PC-3 (cell line): ENCODE results near the gene NLRP9. TPM values are rescaled to one million over a fixed set of nuclear protein-coding genes. Genes with fewer than 3 reads are reported as not detected.

Source experiments
- ATAC-seq: fragments of 200-7000 bp; cut with Tn5 transposase; 2 replicates; pipeline ENCODE4 v1.9.1; 2020; ENCODE audit warnings: mild to moderate bottlenecking, moderate library complexity
- BruUV-seq: library from RNA; stranded (reverse); fragments of 400-500 nt; replicated peaks from 2 replicates; lab custom pipeline; 2021; lab: Mats Ljungman, UMichigan
- CTCF ChIA-PET: fragments of 300-600 bp; sonication (Branson Sonifier 250); formaldehyde crosslinking; loops from one replicate; lab custom pipeline; 2022; ENCODE audit warnings: antibody characterized with exemption; lab: Charles Lee
- POLR2A ChIA-PET: fragments of 300-600 bp; sonication (Branson Sonifier 250); formaldehyde crosslinking; loops from one replicate; lab custom pipeline; 2022; ENCODE audit warnings: antibody characterized with exemption; ENCODE audit not compliant: unreplicated experiment; lab: Charles Lee
- DNase-seq: peaks from one replicate; pipeline ENCODE4 v3.0.0-alpha.2; 2015
- H2AFZ ChIP-seq: fragments of 300-600 bp; sonication (generic); 2 replicates; pipeline ENCODE4 v1.6.0; 2016; ENCODE audit warnings: antibody characterized with exemption, low read length
- H3F3A ChIP-seq: fragments of 300-600 bp; sonication (generic); one replicate; pipeline ENCODE4 v1.6.0; 2017; ENCODE audit warnings: antibody characterized with exemption, low read length, control low read depth, mild to moderate bottlenecking; ENCODE audit not compliant: unreplicated experiment
- H3K27ac ChIP-seq: fragments of 300-600 bp; sonication (generic); 2 replicates; pipeline ENCODE4 v1.5.1; 2016; ENCODE audit warnings: mild to moderate bottlenecking, low read length
- H3K27me3 ChIP-seq: fragments of 300-600 bp; sonication (generic); 2 replicates; pipeline ENCODE4 v1.6.1; 2016; ENCODE audit warnings: low read length, mixed read lengths
- H3K36me3 ChIP-seq: fragments of 300-600 bp; sonication (generic); 2 replicates; pipeline ENCODE4 v1.6.1; 2016; ENCODE audit warnings: low read depth, mixed run types, low read length, mixed read lengths
- H3K4me1 ChIP-seq: fragments of 300-600 bp; sonication (generic); 2 replicates; pipeline ENCODE4 v1.5.1; 2016; ENCODE audit warnings: low read length; ENCODE audit not compliant: insufficient read depth
- H3K4me2 ChIP-seq: fragments of 300-600 bp; sonication (generic); 2 replicates; pipeline ENCODE4 v1.6.0; 2016; ENCODE audit warnings: low read length
- H3K4me3 ChIP-seq: fragments of 300-600 bp; sonication (generic); 2 replicates; pipeline ENCODE4 v1.5.1; 2016; ENCODE audit warnings: mild to moderate bottlenecking, low read length, mixed read lengths
- H3K79me2 ChIP-seq: fragments of 300-600 bp; sonication (generic); 2 replicates; pipeline ENCODE4 v1.6.1; 2017; ENCODE audit warnings: low read length, mixed read lengths
- H3K9ac ChIP-seq: fragments of 300-600 bp; sonication (generic); 2 replicates; pipeline ENCODE4 v1.6.0; 2016; ENCODE audit warnings: mild to moderate bottlenecking, low read length
- H3K9me2 ChIP-seq: fragments of 300-600 bp; sonication (generic); replicated peaks from 2 replicates; pipeline ENCODE4 v1.6.1; 2016; ENCODE audit warnings: mixed run types, low read length, mixed read lengths
- H3K9me3 ChIP-seq: fragments of 300-600 bp; sonication (generic); 2 replicates; pipeline ENCODE4 v1.6.1; 2016; ENCODE audit warnings: low read length, mixed read lengths
- H4K20me1 ChIP-seq: fragments of 300-600 bp; sonication (generic); 2 replicates; pipeline ENCODE4 v1.6.1; 2016; ENCODE audit warnings: low read length, mixed read lengths
- CTCF ChIP-seq: fragments of 300-600 bp; sonication (generic); conservative IDR thresholded peaks from 2 replicates; pipeline ENCODE4 v1.5.1; 2017; ENCODE audit warnings: antibody characterized with exemption, low read depth, mild to moderate bottlenecking, low read length
- EZH2 ChIP-seq: fragments of 300-600 bp; sonication (generic); IDR thresholded peaks from one replicate; pipeline ENCODE4 v1.6.1; 2017; ENCODE audit warnings: antibody characterized with exemption, mild to moderate bottlenecking, low read length; ENCODE audit not compliant: unreplicated experiment
- EZH2phosphoT487 ChIP-seq: fragments of 300-600 bp; sonication (generic); IDR thresholded peaks from 2 replicates; pipeline ENCODE4 v1.6.1; 2018; ENCODE audit warnings: mild to moderate bottlenecking, antibody characterized with exemption, low read length, borderline replicate concordance
- intact Hi-C: fragments of 100-400 bp; cut with micrococcal nuclease; formaldehyde crosslinking; loops from 2 replicates; pipeline ENCODE4 v1.9.0; 2023
- total RNA-seq: library from RNA; depleted of rRNA; stranded (reverse); fragments of >200 nt; gene quantifications from 2 replicates; pipeline ENCODE4 v1.2.3, GENCODE V29; 2014

Gene NLRP9
- total RNA-seq, 1 experiment from 2014 or later = not detected

GRCh38 chr19:55689411-55690108 lies 48.6 kb downstream of the NLRP9 start:
- Histone ChIP-seq H3K9ac (no peak overlapping the region), H2AFZ (no peak overlapping the region), H3K4me1 (no peaks in the 10 kb centered on the region), H3K4me3 (no peak overlapping the region), H3K9me2 (no peaks in the 10 kb centered on the region), H4K20me1 (peaks cover 10% of the 10 kb centered on the region; the same call in 1 of the 2 replicates), H3K9me3 (no peaks in the 10 kb centered on the region), H3K27me3 (no peaks in the 10 kb centered on the region), H3K36me3 (peaks cover 47% of the 10 kb centered on the region), H3K27ac (no peak overlapping the region), H3K79me2 (peaks cover 22% of the 10 kb centered on the region), H3F3A (no peaks in the 10 kb centered on the region), H3K4me2 (no peak overlapping the region)
- ChIA-PET CTCF (no interaction called here), POLR2A (no interaction called here)
- no peak for TF ChIP-seq EZH2
- TF ChIP-seq EZH2phosphoT487 = no peak
- TF ChIP-seq CTCF = no peak
- no peak for ATAC-seq
- intact Hi-C loops = no loop called here
- DNase-seq = no peak
- no TSS peak for BruUV-seq

GRCh38 chr19:55688422-55689218 lies 49.6 kb downstream of the NLRP9 start:
- H2AFZ ChIP-seq = no peak overlapping the region
- intact Hi-C loops = no loop called here
- peak; percentile 16; the same call in 1 of the 2 replicates for ATAC-seq
- H3K9ac ChIP-seq = no peak overlapping the region
- H3K36me3 ChIP-seq = peaks cover 49% of the 10 kb centered on the region
- TF ChIP-seq EZH2phosphoT487 (no peak), CTCF (no peak), EZH2 (no peak)
- no peak overlapping the region for H3K4me3 ChIP-seq
- peaks cover 18% of the 10 kb centered on the region; the same call in 1 of the 2 replicates for H4K20me1 ChIP-seq
- H3K4me2 ChIP-seq = no peak overlapping the region
- ChIA-PET POLR2A (no interaction called here), CTCF (no interaction called here)
- no peaks in the 10 kb centered on the region for H3K4me1 ChIP-seq
- H3K27ac ChIP-seq = no peak overlapping the region
- no peaks in the 10 kb centered on the region for H3K9me3 ChIP-seq
- no peak for DNase-seq
- H3F3A ChIP-seq = no peaks in the 10 kb centered on the region
- no peaks in the 10 kb centered on the region for H3K9me2 ChIP-seq
- no peaks in the 10 kb centered on the region for H3K27me3 ChIP-seq
- no TSS peak for BruUV-seq
- peaks cover 32% of the 10 kb centered on the region for H3K79me2 ChIP-seq
